ENCODE results near the gene ATP8A1.

- TF ChIP-seq CTCF (IDR thresholded peaks at IDR 0.05) (no peak), POLR2A (IDR thresholded peaks at IDR 0.05; ENCODE audit: low read depth) (no peak)
Measured at GRCh38 chr4:42588909-42589308, 68.0 kb downstream of the ATP8A1 start.

Measured in esophagus muscularis mucosa (tissue), 3 donors.